Lower lobe of right lung (tissue), 2 donors: ENCODE data around the gene ZNF236. TPM values are rescaled to one million over a fixed set of nuclear protein-coding genes. Genes with fewer than 3 reads are reported as not detected.

Source experiments
- ATAC-seq, 2 donors: fragments of 200-7000 bp; cut with Tn5 transposase; one replicate each; pipeline ENCODE4 v1.9.1; 2020 to 2022; ENCODE audit warnings: mild to moderate bottlenecking in 2 of 2, moderate library complexity in 2 of 2
- DNase-seq: peaks from one replicate; pipeline ENCODE4 v3.0.0-alpha.2; 2020
- H3K27ac ChIP-seq: fragments of 200-600 bp; one replicate; pipeline ENCODE4 v1.8.0; 2022
- H3K27me3 ChIP-seq: fragments of 200-600 bp; one replicate; pipeline ENCODE4 v1.8.0; 2022; ENCODE audit warnings: low read depth
- H3K36me3 ChIP-seq: fragments of 200-600 bp; one replicate; pipeline ENCODE4 v1.8.0; 2022; ENCODE audit warnings: mild to moderate bottlenecking
- H3K4me1 ChIP-seq: fragments of 200-600 bp; one replicate; pipeline ENCODE4 v1.8.0; 2022
- H3K4me3 ChIP-seq: fragments of 200-600 bp; one replicate; pipeline ENCODE4 v1.8.0; 2022; ENCODE audit warnings: mild to moderate bottlenecking
- H3K9me3 ChIP-seq: fragments of 200-600 bp; one replicate; pipeline ENCODE4 v1.8.0; 2022
- intact Hi-C: fragments of 100-400 bp; cut with DNase I; formaldehyde crosslinking; loops from one replicate; pipeline ENCODE4 v1.11.0; 2022
- total RNA-seq: library from RNA; stranded (reverse); fragmentation: NEBNext Ultra II Directional; extraction: Animal tissue kit (Norgen Biotek cat#: 25700); gene quantifications from one replicate; pipeline ENCODE4 v1.2.1, GENCODE V29; 2021
- TF ChIP-seq, protein P1 (sequence below): fragments of 200-600 bp; IDR thresholded peaks from one replicate; pipeline ENCODE4 v1.8.0; 2022; ENCODE audit warnings: antibody characterized with exemption, mild to moderate bottlenecking
- donor health status: DM: no; HTN: yes; CAD: no; lungs with severe emphysema.

ZNF236 gene
- total RNA-seq, 1 donor from 2014 or later = 18.0 TPM

DNA sequence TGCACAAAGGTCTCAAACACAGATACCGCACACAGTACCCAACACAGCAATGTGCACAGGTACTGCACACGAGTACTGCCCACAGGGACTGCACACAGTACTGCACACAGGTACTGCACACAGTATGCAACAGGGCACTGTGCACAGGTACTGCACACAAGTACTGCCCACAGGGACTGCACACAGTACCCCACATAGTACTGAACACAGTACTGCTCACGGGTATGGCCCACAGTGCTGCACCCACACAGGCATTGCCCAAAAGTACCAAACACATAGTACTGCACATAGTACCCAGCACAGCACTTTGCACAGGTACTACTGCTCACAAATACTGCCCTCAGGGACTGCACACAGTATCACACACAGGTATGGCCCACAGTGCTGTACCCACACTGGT, 73.1 kb downstream of the ZNF236 start:
- H3K4me1 ChIP-seq = no peaks in the 10 kb centered on the region
- DNase-seq (no peak), ATAC-seq (no peak)
- H3K36me3 ChIP-seq = peaks cover 65% of the 10 kb centered on the region
- intact Hi-C loops = no loop called here
- no peak overlapping the region for H3K4me3 ChIP-seq
- no peaks in the 10 kb centered on the region for H3K27me3 ChIP-seq
- TF ChIP-seq, protein P1, sequence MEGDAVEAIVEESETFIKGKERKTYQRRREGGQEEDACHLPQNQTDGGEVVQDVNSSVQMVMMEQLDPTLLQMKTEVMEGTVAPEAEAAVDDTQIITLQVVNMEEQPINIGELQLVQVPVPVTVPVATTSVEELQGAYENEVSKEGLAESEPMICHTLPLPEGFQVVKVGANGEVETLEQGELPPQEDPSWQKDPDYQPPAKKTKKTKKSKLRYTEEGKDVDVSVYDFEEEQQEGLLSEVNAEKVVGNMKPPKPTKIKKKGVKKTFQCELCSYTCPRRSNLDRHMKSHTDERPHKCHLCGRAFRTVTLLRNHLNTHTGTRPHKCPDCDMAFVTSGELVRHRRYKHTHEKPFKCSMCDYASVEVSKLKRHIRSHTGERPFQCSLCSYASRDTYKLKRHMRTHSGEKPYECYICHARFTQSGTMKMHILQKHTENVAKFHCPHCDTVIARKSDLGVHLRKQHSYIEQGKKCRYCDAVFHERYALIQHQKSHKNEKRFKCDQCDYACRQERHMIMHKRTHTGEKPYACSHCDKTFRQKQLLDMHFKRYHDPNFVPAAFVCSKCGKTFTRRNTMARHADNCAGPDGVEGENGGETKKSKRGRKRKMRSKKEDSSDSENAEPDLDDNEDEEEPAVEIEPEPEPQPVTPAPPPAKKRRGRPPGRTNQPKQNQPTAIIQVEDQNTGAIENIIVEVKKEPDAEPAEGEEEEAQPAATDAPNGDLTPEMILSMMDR = no peak
- no peaks in the 10 kb centered on the region for H3K9me3 ChIP-seq
- no peak overlapping the region for H3K27ac ChIP-seq

DNA sequence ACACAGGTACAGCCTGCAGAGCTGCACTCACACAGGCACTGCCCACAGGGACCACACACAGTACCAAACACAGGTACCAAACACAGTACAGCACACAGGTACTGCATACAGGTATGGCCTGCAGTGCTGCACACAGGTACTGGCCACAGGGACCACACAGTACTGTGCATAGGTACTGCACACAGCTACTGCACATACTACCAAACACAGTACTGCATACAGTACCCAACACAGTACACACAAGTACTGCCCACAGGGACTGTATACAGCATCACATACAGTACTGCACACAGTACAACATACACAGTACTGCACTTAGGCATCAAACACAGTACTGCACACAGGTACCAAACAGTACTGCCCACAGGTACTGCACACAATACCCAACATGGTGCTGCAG, 74.3 kb downstream of the ZNF236 start:
- H3K27ac ChIP-seq = no peak overlapping the region
- intact Hi-C loops = no loop called here
- no peak for DNase-seq
- peak in 1 of 2 donors; percentile 56 for ATAC-seq
- H3K36me3 ChIP-seq = peaks cover 68% of the 10 kb centered on the region
- no peaks in the 10 kb centered on the region for H3K27me3 ChIP-seq
- TF ChIP-seq, protein P1 = no peak
- no peaks in the 10 kb centered on the region for H3K9me3 ChIP-seq
- H3K4me1 ChIP-seq = no peaks in the 10 kb centered on the region
- no peak overlapping the region for H3K4me3 ChIP-seq

DNA sequence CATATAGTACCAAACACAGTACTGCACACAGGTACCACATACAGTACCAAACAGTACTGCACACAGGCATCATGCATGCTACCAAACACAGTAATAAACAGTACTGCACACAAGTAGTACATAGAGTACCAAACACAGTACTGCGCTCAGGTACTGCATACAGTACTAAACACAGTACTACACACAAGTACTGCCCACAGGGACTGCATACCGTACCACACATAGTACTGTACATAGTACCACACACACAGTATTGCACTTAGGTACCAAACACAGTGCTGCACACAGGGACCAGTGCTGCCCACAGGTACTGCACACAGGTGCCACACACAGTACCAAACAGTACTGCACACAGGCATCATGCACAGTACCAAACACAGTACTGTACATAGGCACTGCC, 74.9 kb downstream of the ZNF236 start:
- no peak for ATAC-seq
- H3K4me3 ChIP-seq = no peak overlapping the region

DNA sequence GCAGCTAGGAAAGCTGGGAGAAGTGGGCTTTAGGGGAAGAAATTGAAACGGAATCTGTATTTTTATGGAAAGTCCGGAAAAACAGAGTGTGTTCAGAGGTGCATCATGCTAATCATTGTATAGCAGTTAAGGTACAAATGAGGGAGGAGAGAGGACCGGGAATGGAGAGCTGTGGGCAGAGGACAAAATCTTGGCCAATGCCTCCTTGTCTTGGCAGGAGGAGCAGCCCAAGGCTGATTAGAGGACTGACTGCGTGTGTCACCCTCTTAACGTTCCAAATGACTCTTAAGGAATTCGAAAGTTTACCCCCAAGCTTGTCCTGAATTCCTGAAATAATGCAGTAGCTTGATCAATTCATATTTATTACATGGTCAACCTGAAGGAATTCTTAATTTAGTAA, 81.0 kb downstream of the ZNF236 start:
- TF ChIP-seq, protein P1 = no peak
- Histone ChIP-seq H3K9me3 (no peaks in the 10 kb centered on the region), H3K36me3 (peaks cover 71% of the 10 kb centered on the region), H3K4me1 (no peaks in the 10 kb centered on the region), H3K4me3 (no peak overlapping the region), H3K27me3 (no peaks in the 10 kb centered on the region), H3K27ac (no peak overlapping the region)
- DNase-seq (no peak), ATAC-seq (no peak)
- intact Hi-C loops = no loop called here

More for the DNA sequence above, 74.9 kb downstream of the ZNF236 start:
- TF ChIP-seq, protein P1 = no peak
- Histone ChIP-seq H3K9me3 (no peaks in the 10 kb centered on the region), H3K27ac (no peak overlapping the region), H3K36me3 (peaks cover 74% of the 10 kb centered on the region), H3K27me3 (no peaks in the 10 kb centered on the region), H3K4me1 (no peaks in the 10 kb centered on the region)
- no peak for DNase-seq
- intact Hi-C loops = no loop called here

DNA sequence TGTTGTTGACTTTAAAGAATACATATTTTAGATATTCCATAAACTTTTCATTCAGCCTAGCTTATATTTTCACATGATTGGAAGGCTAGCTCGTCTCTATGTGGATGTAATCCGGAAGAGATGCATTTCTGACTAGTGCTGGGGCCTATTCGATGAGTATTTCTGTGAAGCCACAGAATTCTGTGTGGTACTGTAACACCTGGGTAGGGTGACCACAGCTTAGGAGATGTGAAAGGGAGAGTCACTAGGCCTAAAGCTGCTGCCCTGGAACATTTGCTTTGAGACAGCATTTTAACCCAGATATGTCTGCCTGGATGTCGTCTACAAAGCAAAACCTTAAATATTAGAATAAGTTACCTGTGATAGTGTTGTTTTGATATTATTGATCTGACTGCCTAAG, 83.5 kb downstream of the ZNF236 start:
- ATAC-seq (no peak), DNase-seq (no peak)
- TF ChIP-seq, protein P1 = no peak
- intact Hi-C loops = no loop called here
- H3K4me3 ChIP-seq = no peak overlapping the region
- H3K9me3 ChIP-seq = no peaks in the 10 kb centered on the region
- H3K27ac ChIP-seq = no peak overlapping the region
- H3K27me3 ChIP-seq = no peaks in the 10 kb centered on the region
- peaks cover 67% of the 10 kb centered on the region for H3K36me3 ChIP-seq
- no peaks in the 10 kb centered on the region for H3K4me1 ChIP-seq

DNA sequence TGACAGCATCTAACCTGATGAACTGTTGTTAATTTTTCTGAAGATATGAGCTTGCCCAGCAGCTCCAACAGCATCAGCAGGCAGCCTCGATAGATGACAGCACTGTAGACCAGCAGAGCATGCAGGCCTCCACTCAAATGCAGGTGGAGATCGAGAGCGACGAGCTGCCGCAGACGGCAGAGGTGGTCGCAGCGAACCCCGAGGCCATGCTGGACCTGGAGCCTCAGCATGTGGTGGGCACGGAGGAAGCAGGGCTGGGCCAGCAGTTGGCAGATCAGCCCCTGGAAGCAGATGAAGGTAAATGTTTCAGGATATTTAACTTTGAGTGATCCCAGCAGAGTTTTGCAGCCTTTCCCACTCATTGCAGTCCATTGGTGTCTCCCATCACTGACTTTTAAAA, 85.9 kb downstream of the ZNF236 start:
- no peak overlapping the region for H3K4me3 ChIP-seq
- H3K4me1 ChIP-seq = no peaks in the 10 kb centered on the region
- DNase-seq (no peak), ATAC-seq (no peak)
- TF ChIP-seq, protein P1 = no peak
- H3K27ac ChIP-seq = no peak overlapping the region
- peaks cover 76% of the 10 kb centered on the region for H3K36me3 ChIP-seq
- intact Hi-C loops = no loop called here
- H3K9me3 ChIP-seq = no peaks in the 10 kb centered on the region
- no peaks in the 10 kb centered on the region for H3K27me3 ChIP-seq
